IPS-NIHi7 (cell line): Measurements from ENCODE around the gene EGFR.

Experiments
- DNase-seq: peaks from one replicate; pipeline ENCODE4 v3.0.0; 2012; ENCODE audit warnings: mixed read lengths; ENCODE audit errors: extremely low spot score

The EGFR gene

GRCh38 chr7:55061726-55062499 lies 43.1 kb downstream of the EGFR start:
- no peak for DNase-seq

DNA sequence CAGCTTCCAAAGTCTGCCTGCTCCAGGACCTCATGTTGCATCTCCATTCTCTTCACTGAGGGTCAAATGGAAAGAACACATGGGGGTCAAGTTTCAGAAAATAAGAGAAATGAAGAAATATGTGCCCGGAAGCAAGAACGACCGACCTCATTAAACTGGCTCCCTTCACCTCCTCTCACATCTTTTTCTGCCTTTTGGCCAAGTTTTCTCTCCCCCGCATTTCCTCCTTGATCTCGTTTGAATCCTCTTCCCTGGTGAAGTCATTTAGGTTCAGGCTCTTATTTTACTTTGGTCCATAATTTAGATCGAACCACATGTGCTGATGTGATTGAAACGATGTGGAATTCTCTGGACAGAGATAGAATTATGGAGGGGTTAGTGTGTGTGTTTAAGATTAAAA lies 44.2 kb downstream of the EGFR start:
- DNase-seq, result no peak

DNA sequence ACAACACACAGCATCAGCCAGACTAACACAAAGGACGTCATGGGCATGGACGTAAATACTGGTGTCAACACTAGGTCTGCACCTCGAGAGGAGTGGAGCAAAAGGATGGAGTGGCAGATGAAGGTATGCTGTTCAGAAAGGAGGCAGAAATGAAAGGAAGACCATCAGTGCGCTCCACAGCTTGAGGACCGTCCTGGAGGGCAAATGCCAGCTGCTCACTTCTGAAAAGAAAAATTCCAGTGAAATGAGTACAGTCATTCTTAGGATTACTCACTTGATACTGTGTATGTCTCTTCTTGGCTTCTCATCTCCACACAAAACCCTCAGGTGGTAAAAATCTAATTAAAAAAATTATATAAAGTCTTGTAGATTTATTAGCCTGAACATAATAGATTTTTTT lies 44.8 kb downstream of the EGFR start:
- no peak for DNase-seq

GRCh38 chr7:55065079-55065478 lies 46.3 kb downstream of the EGFR start:
- no peak for DNase-seq

DNA sequence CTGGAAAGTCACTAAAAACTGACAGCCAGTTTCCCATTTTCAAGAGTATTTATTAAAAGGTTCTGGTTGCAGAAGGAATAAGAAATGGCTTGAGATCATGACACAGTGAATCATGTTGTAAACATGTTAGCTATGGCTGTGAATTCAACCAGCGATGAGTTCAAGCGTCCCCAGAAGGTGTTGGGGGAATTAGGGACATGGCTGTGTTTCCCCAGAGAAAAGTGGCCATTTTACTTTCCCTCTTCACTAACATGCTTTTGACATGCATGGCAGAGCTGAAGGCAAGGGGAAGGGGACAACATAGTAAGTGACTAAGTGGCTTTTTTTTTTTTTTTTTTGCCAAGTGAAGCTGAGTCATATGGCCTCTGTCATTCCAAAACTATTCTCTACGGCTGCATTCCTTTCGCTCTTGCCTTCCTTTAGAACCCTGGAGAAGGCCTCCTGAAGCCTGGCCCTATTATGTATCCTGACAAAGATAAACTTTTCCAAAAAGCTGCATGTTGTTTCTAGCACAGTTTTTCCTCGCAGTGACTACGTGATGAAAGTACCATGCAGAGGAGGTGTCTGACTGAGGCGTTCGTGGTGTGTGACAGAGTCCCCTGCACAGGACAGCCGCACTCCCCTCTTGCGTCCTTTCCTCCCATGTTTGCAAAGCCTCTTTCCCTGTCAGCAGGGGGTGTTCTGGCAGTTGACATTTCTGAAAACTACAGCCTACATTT lies 46.9 kb downstream of the EGFR start:
- peak; percentile 46 for DNase-seq

DNA sequence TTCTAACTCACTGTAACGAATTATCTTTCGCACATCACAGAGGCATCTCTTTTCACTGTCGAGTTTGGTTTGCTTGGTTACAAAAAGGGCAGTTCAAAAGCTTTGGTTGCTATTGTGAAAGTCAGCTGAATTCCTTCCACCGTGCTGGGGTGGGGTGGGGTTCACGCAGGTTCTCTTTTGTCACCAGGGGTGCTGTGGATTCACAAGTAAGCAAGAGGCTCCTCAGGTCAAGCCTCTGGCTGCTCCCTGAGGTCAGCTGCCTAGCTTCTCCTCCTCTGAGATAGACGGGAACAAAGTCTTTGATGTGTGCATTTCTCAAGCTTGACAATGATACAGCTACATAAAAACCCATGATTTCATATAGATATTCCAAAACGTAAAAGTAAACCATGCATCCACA lies 47.7 kb downstream of the EGFR start:
- DNase-seq, result peak; percentile 31

DNA sequence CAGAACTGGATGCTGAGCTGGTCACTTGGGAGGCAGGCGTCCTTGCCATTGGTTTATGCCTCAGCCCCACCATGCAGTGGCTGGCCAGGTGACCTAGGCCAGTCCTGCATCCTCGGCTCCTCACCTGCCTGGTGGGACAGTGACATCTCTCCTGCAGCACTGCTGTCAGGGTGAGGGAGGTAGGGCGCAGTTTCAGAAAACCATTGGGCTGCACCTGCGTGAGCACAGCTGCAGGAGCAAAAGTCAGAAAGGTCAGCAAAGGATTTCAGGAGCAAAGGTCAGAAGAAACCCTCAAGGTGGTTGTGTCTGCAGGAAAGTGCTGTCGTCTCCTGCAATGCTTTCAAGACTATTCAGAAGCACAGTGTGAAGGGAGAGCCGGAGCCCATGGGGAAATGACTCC lies 48.1 kb downstream of the EGFR start:
- no peak for DNase-seq

- no peak for DNase-seq
These were observed 48.9 kb downstream of the EGFR start for GRCh38 chr7:55067748-55068147.

DNA sequence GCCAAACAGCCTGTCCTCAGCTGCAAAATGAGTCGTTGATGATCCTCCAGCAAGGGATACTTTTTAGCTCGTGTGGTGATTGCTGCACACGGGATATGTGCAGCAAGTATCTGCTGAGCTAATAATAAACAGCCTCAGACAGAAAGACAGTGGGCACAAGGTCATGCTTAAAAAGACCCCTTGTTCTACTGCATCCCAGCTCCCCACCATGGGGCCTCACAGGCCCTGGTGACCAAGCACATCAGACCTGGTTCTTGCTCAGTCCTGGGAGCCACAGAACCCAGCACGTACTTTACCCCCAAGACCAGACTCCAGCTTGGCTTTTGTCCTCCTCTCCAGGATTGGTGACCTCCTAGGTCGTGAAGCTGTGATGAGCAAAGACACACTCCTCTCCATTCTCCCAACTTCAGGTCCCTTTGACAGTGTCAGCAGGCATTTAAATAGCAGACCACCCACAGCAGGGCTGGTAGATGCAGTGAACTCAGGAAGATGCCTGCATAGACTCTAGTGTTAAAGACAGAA lies 50.5 kb downstream of the EGFR start:
- no peak for DNase-seq

- no peak for DNase-seq
These were observed 51.5 kb downstream of the EGFR start for GRCh38 chr7:55070271-55070743.

DNA sequence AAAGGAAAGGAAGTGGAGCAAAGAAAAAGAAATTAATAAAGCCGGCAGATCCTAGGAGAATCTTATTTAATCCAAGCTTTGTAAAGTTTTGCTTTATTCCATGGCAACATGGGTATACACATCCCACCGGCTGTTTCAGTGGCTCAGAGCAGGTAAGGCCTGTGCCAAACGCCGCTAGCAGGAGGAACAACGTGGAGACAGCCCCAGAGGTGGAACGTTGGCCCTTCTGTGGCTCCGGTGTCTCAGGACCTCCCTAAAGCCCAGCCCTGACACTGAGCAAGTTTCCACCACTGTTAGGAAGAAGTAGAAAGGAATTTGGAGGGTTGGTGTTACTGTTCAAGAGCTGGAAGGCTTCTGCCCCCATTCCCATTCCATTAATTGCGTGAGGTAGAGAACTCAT lies 52.0 kb downstream of the EGFR start:
- DNase-seq, result no peak

GRCh38 chr7:55071411-55072175 lies 52.8 kb downstream of the EGFR start:
- no peak for DNase-seq

GRCh38 chr7:55072251-55072650 lies 53.4 kb downstream of the EGFR start:
- no peak for DNase-seq

DNA sequence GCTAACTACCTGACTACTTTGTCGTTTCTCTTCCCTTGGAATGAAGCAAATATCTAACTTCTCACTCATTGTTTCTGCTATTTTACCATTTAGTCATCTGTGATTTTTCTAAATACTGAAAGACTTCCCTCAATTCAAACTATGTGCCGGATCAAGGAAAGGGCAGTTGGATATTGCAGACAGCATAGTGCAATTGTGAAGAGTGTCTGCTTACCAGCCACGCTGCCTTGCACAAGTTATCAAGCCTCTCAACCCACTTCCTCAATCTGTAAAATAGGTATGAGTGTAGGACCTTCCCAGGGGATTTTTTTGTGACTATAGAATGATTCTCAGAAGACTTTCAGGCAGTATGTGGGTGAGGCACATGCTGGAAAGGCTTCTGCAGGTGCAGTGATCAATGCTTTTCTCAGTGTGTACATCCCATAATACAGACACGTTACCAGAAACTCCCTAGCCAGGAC lies 54.3 kb downstream of the EGFR start:
- no peak for DNase-seq

GRCh38 chr7:55073976-55074528 lies 55.2 kb downstream of the EGFR start:
- DNase-seq, result no peak

- no peak for DNase-seq
These were observed 56.7 kb downstream of the EGFR start for GRCh38 chr7:55075464-55076021.

- no peak for DNase-seq
These were observed 59.0 kb downstream of the EGFR start for GRCh38 chr7:55077561-55078410.

GRCh38 chr7:55078465-55079372 lies 59.9 kb downstream of the EGFR start:
- DNase-seq, result peak; percentile 72

DNA sequence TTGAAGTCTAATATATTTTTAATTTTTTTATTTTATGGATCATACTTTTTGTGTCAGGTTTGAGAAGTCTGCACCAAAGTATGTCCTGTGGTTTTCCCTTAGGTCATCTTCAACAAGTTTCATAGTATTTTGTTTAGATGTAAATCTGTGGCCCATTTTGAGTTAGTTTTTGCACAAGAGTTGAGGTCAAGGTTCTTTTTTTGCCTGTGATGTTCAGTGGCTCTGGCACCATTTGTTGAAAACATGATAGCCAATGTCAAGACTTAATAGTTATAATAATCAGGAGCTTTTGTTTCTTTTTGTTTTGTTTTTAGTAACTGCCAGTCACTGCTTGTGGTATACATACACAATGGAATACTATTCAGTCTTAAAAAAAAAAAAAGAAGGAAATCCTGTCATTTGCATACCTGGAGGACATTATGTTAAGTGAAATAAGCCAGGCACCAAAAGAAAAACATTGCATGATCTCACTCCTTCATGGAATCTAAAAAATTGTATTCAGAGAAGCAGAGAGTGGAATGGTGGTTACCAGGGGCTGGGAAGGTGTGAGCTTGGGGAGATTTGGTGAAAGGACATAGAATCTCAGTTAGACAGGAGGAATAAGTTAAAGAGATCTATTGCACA lies 61.3 kb downstream of the EGFR start:
- no peak for DNase-seq
